ENCODE measurements around the gene IVD.

IVD gene

GRCh38 chr15:40369971-40370370, 35.6 kb upstream of the IVD start:
- ChIA-PET CTCF (interaction anchor here (1.0 to 11.0 kb wide), 12 partner anchors 8 to 56 kb away, joined by 3 to 138 read pairs (median 11); partner anchors contain the start of genes CCDC9B, DISP2, IVD and KNSTRN), POLR2A (no interaction called here)
- no peak for DNase-seq (ENCODE audit: low read depth, low spot score)
- TF ChIP-seq CTCF (IDR thresholded peaks at IDR 0.05; ENCODE audit: insufficient read depth, low read length, missing control alignments) = no peak
- H3K4me3 ChIP-seq (ENCODE audit: low read depth, low read length) = no peak overlapping the region

- ChIA-PET POLR2A (no interaction called here), CTCF (interaction anchor here (9.5 to 11.0 kb wide), 2 partner anchors 18 to 32 kb away, joined by 89 to 138 read pairs; partner anchors contain the start of genes CCDC9B and DISP2)
Observed at GRCh38 chr15:40372981-40373380, 32.6 kb upstream of the IVD start.

GRCh38 chr15:40377606-40378005, 28.0 kb upstream of the IVD start:
- ChIA-PET POLR2A (no interaction called here), CTCF (interaction anchor here (1.2 to 6.0 kb wide), 2 partner anchors 9 to 46 kb away, joined by 3 to 66 read pairs; no protein-coding TSS in a partner anchor)
- DNase-seq (ENCODE audit: low read depth, low spot score) = no peak
- TF ChIP-seq CTCF (IDR thresholded peaks at IDR 0.05; ENCODE audit: insufficient read depth, low read length, missing control alignments) = no peak
- H3K4me3 ChIP-seq (ENCODE audit: low read depth, low read length) = no peak overlapping the region

More at GRCh38 chr15:40372981-40373380, 32.6 kb upstream of the IVD start:
- no peak overlapping the region for H3K4me3 ChIP-seq (ENCODE audit: low read depth, low read length)
- DNase-seq (ENCODE audit: low read depth, low spot score) = no peak
- TF ChIP-seq CTCF (IDR thresholded peaks at IDR 0.05; ENCODE audit: insufficient read depth, low read length, missing control alignments) = no peak

- ChIA-PET POLR2A (interaction anchor here (0.6 kb wide), 1 partner anchor 36 kb away, joined by 3 read pairs; no protein-coding TSS in a partner anchor), CTCF (interaction anchor here (1.2 to 6.0 kb wide), 6 partner anchors 10 to 100 kb away, joined by 4 to 66 read pairs (median 4); no protein-coding TSS in a partner anchor)
- DNase-seq (ENCODE audit: low read depth, low spot score) = no peak
- H3K4me3 ChIP-seq (ENCODE audit: low read depth, low read length) = no peak overlapping the region
- TF ChIP-seq CTCF (IDR thresholded peaks at IDR 0.05; ENCODE audit: insufficient read depth, low read length, missing control alignments) = no peak
Observed at GRCh38 chr15:40379374-40379773, 26.2 kb upstream of the IVD start.

GRCh38 chr15:40379853-40380252, 25.7 kb upstream of the IVD start:
- no peak for TF ChIP-seq CTCF (IDR thresholded peaks at IDR 0.05; ENCODE audit: insufficient read depth, low read length, missing control alignments)
- H3K4me3 ChIP-seq (ENCODE audit: low read depth, low read length) = no peak overlapping the region
- DNase-seq (ENCODE audit: low read depth, low spot score) = peak; percentile 84
- ChIA-PET POLR2A (interaction anchor here (0.6 kb wide), 1 partner anchor 37 kb away, joined by 3 read pairs; no protein-coding TSS in a partner anchor), CTCF (interaction anchor here (1.0 to 6.0 kb wide), 8 partner anchors 10 to 105 kb away, joined by 3 to 66 read pairs (median 4); no protein-coding TSS in a partner anchor)

GRCh38 chr15:40380636-40381035, 25.0 kb upstream of the IVD start:
- CTCF ChIA-PET = interaction anchor here (0.9 to 6.0 kb wide), 7 partner anchors 12 to 107 kb away, joined by 3 to 66 read pairs (median 4); no protein-coding TSS in a partner anchor
- no peak for DNase-seq (ENCODE audit: low read depth, low spot score)
- H3K4me3 ChIP-seq (ENCODE audit: low read depth, low read length) = no peak overlapping the region
- POLR2A ChIA-PET = no interaction called here
- TF ChIP-seq CTCF (IDR thresholded peaks at IDR 0.05; ENCODE audit: insufficient read depth, low read length, missing control alignments) = no peak
